ENCODE measurements around the gene NFYA.

GRCh38 chr6:41097467-41098090 is 24.8 kb downstream of the NFYA start:
- TF ChIP-seq EZH2phosphoT487 (IDR thresholded peaks at IDR 0.05; ENCODE audit: borderline replicate concordance, low read length) (no peak), CTCF (IDR thresholded peaks at IDR 0.05; ENCODE audit: low read depth, low read length, poor library complexity, severe bottlenecking) (no peak)
